Mesendoderm (in vitro differentiated cells): Measurements from ENCODE around the gene STAU1.
"Not testable (repeated sequence)": the region's sequence is repeated elsewhere in the genome, so short reads cannot be mapped to it uniquely, and the experiment has no call there.

Experiments used
- DNase-seq: peaks from one replicate; pipeline ENCODE4 v3.0.0; 2013
- H2AK5ac ChIP-seq: 2 replicates; pipeline ENCODE4 v1.6.1; 2013; ENCODE audit warnings: low read length, inconsistent platforms
- H2BK120ac ChIP-seq: 2 replicates; pipeline ENCODE4 v1.6.1; 2013; ENCODE audit warnings: low read depth, mild to moderate bottlenecking, low read length, moderate library complexity, mixed read lengths
- H2BK15ac ChIP-seq: replicated peaks from 2 replicates; pipeline ENCODE4 v1.6.1; 2013; ENCODE audit warnings: low read depth, mild to moderate bottlenecking, moderate library complexity
- H2BK5ac ChIP-seq: 2 replicates; pipeline ENCODE4 v1.6.1; 2013; ENCODE audit warnings: low read length, inconsistent platforms
- H3K18ac ChIP-seq: 2 replicates; pipeline ENCODE4 v1.6.1; 2013; ENCODE audit warnings: mild to moderate bottlenecking, low read length, mixed read lengths
- H3K23ac ChIP-seq: one replicate; pipeline ENCODE4 v1.6.1; 2013; ENCODE audit warnings: low read length
- H3K27ac ChIP-seq: 2 replicates; pipeline ENCODE4 v1.5.1; 2013; ENCODE audit warnings: low read depth, mild to moderate bottlenecking, inconsistent platforms, low read length, moderate library complexity
- H3K27me3 ChIP-seq: 2 replicates; pipeline ENCODE4 v1.6.1; 2013; ENCODE audit warnings: low read length, control low read depth, mild to moderate bottlenecking, inconsistent platforms; ENCODE audit not compliant: insufficient read depth, poor library complexity
- H3K36me3 ChIP-seq: 2 replicates; pipeline ENCODE4 v1.6.1; 2013; ENCODE audit warnings: low read length, inconsistent platforms; ENCODE audit not compliant: control insufficient read depth, insufficient read depth
- H3K4ac ChIP-seq: one replicate; pipeline ENCODE4 v1.6.1; 2013; ENCODE audit warnings: low read depth, mild to moderate bottlenecking, low read length, moderate library complexity
- H3K4me1 ChIP-seq: 2 replicates; pipeline ENCODE4 v1.6.1; 2013; ENCODE audit warnings: low read depth, low read length, inconsistent platforms; ENCODE audit not compliant: control insufficient read depth
- H3K4me2 ChIP-seq: 2 replicates; pipeline ENCODE4 v1.6.1; 2013; ENCODE audit warnings: low read length
- H3K4me3 ChIP-seq: 2 replicates; pipeline ENCODE4 v1.5.1; 2013; ENCODE audit warnings: mild to moderate bottlenecking, low read length
- H3K56ac ChIP-seq: one replicate; pipeline ENCODE4 v1.6.1; 2013; ENCODE audit warnings: low read length
- H3K79me1 ChIP-seq: 2 replicates; pipeline ENCODE4 v1.6.1; 2013; ENCODE audit warnings: low read length, inconsistent platforms
- H3K79me2 ChIP-seq: 2 replicates; pipeline ENCODE4 v1.6.1; 2013; ENCODE audit warnings: mild to moderate bottlenecking, low read length; ENCODE audit not compliant: control insufficient read depth, insufficient read depth
- H3K9ac ChIP-seq: 2 replicates; pipeline ENCODE4 v1.6.1; 2013; ENCODE audit warnings: low read length, inconsistent platforms
- H4K5ac ChIP-seq: one replicate; pipeline ENCODE4 v1.6.1; 2013; ENCODE audit warnings: low read length
- H4K8ac ChIP-seq: one replicate; pipeline ENCODE4 v1.6.1; 2013; ENCODE audit warnings: low read depth, mild to moderate bottlenecking, control low read depth, low read length, moderate library complexity
- WGBS: extraction: QIAGEN DNeasy Blood & Tissue Kit; methylation state at CpG from one replicate; pipeline ENCODE4 v1.1.7; 2013; ENCODE audit warnings: low lambda C conversion rate, missing lambda C conversion rate; ENCODE audit not compliant: insufficient coverage; ENCODE audit errors: extremely low coverage; 5-methylcytosine and 5-hydroxymethylcytosine counted together

Gene STAU1

DNA sequence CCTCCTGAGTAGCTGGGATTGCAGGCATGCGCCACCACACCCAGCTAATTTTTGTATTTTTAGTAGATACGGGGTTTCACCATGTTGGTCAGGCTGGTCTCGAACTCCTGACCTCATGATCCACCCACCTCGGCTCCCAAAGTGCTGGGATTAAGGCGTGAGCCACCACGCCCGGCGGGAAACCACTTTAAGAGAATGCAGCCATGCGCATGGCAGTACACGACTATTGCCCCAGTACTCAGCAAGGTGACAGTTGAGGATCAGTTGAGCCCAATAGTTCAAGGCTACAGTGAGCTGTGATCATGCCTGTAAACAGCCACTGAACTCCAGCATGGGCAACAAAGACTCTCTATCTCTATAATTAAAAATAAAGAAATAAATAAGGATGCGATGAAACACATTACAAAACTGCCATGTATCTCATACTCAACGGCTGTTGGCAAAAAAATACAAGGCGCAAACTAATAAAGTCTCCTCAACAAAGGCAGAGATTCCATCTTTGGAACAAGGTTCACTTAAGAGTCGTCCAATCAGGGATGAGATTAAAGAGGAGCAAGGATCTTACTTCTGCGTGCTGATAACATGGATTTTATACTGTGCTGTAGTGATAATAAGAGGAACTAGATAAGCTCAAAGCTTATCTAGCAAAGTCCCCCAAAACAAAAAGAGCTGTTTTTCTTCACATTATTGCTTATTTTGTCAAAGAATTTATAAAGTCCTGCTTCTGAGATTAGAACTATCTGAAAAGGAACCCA, 51.1 kb downstream of the STAU1 start:
- no peak overlapping the region for H4K5ac ChIP-seq
- H3K4me2 ChIP-seq: no peak overlapping the region
- no peaks in the 10 kb centered on the region for H3K36me3 ChIP-seq
- peaks cover 2% of the 10 kb centered on the region for H3K79me1 ChIP-seq
- H2BK5ac ChIP-seq: no peak overlapping the region
- no peak overlapping the region for H2BK120ac ChIP-seq
- no peak overlapping the region for H3K9ac ChIP-seq
- no peak overlapping the region for H4K8ac ChIP-seq
- H3K27ac ChIP-seq: no peak overlapping the region
- no peaks in the 10 kb centered on the region for H3K27me3 ChIP-seq
- H3K18ac ChIP-seq: no peak overlapping the region
- DNase-seq: no peak
- no peak overlapping the region for H3K56ac ChIP-seq
- H3K4me1 ChIP-seq: no peaks in the 10 kb centered on the region
- H3K79me2 ChIP-seq: no peaks in the 10 kb centered on the region
- H3K23ac ChIP-seq: no peak overlapping the region
- H3K4ac ChIP-seq: no peak overlapping the region
- H3K4me3 ChIP-seq: no peak overlapping the region
- WGBS: no CpG with 5 or more reads among the region's 15 CpGs
- no peak overlapping the region for H2BK15ac ChIP-seq
- no peak overlapping the region for H2AK5ac ChIP-seq

DNA sequence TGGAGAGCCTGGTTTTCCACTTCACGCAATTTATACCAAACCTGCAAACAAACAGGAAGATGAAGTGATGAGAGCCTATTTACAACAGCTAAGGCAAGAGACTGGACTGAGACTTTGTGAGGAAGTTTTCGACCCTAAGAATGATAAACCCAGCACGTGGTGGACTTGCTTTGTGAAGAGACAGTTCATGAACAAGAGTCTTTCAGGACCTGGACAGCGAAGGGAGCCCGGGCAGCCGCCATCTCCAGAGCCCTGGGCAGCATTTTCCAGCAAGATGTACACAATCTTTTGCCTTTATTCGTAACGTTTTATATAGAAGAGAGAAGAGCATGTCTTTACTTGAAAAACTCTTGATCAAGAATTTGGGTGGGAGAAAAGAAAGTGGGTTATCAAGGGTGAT, 53.3 kb downstream of the STAU1 start:
- H3K4me3 ChIP-seq, H2BK5ac ChIP-seq: not testable (repeated sequence)
- no CpG with 5 or more reads among the region's 8 CpGs for WGBS

DNA sequence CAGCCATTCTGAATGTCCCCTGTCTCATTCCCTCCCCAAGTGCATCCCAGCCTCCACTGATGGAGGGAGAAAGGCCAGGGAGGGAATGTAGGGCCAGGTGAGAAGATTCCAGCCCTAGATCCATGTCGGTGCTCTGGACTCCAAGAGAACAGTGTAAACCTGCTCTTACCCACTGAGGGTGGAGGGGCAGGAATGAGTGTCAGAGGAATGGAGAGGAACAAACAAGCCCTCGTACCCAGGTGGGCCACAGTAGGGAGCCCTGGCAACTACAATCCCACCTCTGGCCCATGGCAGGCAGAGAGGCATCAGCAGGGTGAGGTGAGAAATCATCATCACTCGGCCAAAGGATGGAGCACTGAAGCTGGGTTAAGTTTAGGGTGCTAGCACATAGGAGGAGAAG, 54.6 kb downstream of the STAU1 start:
- H3K36me3 ChIP-seq: no peaks in the 10 kb centered on the region
- no CpG with 5 or more reads among the region's 3 CpGs for WGBS
- H4K5ac ChIP-seq: no peak overlapping the region

More for the DNA sequence above, 53.3 kb downstream of the STAU1 start:
- not testable (repeated sequence) for H3K4ac ChIP-seq, H3K79me2 ChIP-seq, H3K56ac ChIP-seq, H3K27ac ChIP-seq, DNase-seq, H3K4me2 ChIP-seq, H3K18ac ChIP-seq, H3K36me3 ChIP-seq, H4K8ac ChIP-seq, H3K9ac ChIP-seq, H3K79me1 ChIP-seq, H3K23ac ChIP-seq, H2AK5ac ChIP-seq, H4K5ac ChIP-seq, H3K4me1 ChIP-seq, H2BK120ac ChIP-seq, H3K27me3 ChIP-seq, H2BK15ac ChIP-seq

DNA sequence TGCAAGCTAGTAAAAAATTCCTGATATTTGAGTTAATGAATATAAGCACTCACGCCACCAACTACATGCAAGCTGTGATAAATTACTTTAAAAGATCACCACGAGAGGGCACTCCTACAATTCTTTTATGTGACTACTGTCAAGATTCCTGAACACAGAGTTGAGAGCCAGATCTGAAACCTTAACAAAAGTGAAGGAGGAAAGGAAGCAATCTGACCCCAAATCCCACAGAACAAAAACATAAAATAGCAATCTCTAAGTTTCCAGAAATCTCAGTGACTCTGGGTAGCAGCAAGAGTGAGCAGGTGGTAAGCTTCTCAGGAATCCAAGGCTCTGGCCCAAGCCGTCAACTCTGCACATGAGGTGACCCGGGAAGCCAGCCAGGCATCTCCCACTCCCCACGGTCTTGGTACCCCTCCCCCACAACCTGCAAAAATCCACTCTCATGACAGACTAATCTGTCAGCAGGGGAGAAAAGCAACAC, 55.1 kb downstream of the STAU1 start:
- no peaks in the 10 kb centered on the region for H3K4me1 ChIP-seq
- H3K36me3 ChIP-seq: no peaks in the 10 kb centered on the region
- no peak overlapping the region for H3K27ac ChIP-seq
- H3K9ac ChIP-seq: no peak overlapping the region
- H3K23ac ChIP-seq: no peak overlapping the region
- H3K4me3 ChIP-seq: no peak overlapping the region
- DNase-seq: peak; percentile 72
- H3K79me1 ChIP-seq: peaks cover 3% of the 10 kb centered on the region
- H2BK5ac ChIP-seq: no peak overlapping the region
- no peaks in the 10 kb centered on the region for H3K27me3 ChIP-seq
- H2BK120ac ChIP-seq: no peak overlapping the region
- WGBS: no CpG with 5 or more reads among the region's 5 CpGs
- no peak overlapping the region for H2AK5ac ChIP-seq
- no peak overlapping the region for H3K4ac ChIP-seq
- no peaks in the 10 kb centered on the region for H3K79me2 ChIP-seq
- H4K5ac ChIP-seq: no peak overlapping the region
- H3K18ac ChIP-seq: no peak overlapping the region
- H3K56ac ChIP-seq: no peak overlapping the region
- no peak overlapping the region for H2BK15ac ChIP-seq
- no peak overlapping the region for H4K8ac ChIP-seq
- no peak overlapping the region for H3K4me2 ChIP-seq

More for the DNA sequence above, 54.6 kb downstream of the STAU1 start:
- Histone ChIP-seq H3K4me3 (no peak overlapping the region), H2BK120ac (no peak overlapping the region), H3K27me3 (no peaks in the 10 kb centered on the region), H3K4ac (no peak overlapping the region), H3K9ac (no peak overlapping the region), H3K18ac (no peak overlapping the region), H3K23ac (no peak overlapping the region), H3K79me2 (no peaks in the 10 kb centered on the region), H4K8ac (no peak overlapping the region), H3K56ac (no peak overlapping the region), H3K79me1 (peaks cover 3% of the 10 kb centered on the region), H2BK15ac (no peak overlapping the region), H3K27ac (no peak overlapping the region), H2BK5ac (no peak overlapping the region), H2AK5ac (no peak overlapping the region), H3K4me2 (no peak overlapping the region), H3K4me1 (no peaks in the 10 kb centered on the region)
- no peak for DNase-seq

DNA sequence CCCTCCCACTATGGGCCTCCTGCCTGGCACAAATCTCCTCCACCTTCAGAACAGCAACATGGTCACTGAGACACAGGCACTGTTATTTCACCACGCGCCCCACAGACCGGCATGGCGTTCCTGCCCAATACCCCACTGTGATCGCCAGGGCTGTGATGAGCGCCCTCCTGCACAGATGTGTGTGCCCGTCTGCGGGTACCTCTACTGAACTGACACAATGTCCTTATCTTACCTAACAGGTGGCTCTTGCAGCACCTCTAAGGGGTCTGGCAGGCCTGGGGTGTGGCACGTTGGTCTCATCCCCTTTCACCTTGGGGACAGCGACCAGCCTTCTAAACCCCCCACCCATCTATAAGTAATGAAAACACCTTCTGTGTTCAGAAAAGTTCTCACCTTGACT, 64.2 kb downstream of the STAU1 start:
- H3K9ac ChIP-seq: no peak overlapping the region
- no peaks in the 10 kb centered on the region for H3K79me2 ChIP-seq
- H2AK5ac ChIP-seq: no peak overlapping the region
- H4K8ac ChIP-seq: no peak overlapping the region
- no peak overlapping the region for H3K18ac ChIP-seq
- no peak overlapping the region for H2BK120ac ChIP-seq
- H3K4ac ChIP-seq: no peak overlapping the region
- DNase-seq: no peak
- H3K4me1 ChIP-seq: no peaks in the 10 kb centered on the region
- no peak overlapping the region for H3K4me3 ChIP-seq
- H3K23ac ChIP-seq: no peak overlapping the region
- H3K4me2 ChIP-seq: no peak overlapping the region
- no peak overlapping the region for H4K5ac ChIP-seq
- H3K27ac ChIP-seq: no peak overlapping the region
- no CpG with 5 or more reads among the region's 10 CpGs for WGBS
- no peak overlapping the region for H2BK15ac ChIP-seq
- H2BK5ac ChIP-seq: no peak overlapping the region
- peaks cover 2% of the 10 kb centered on the region for H3K79me1 ChIP-seq
- no peak overlapping the region for H3K56ac ChIP-seq
- no peaks in the 10 kb centered on the region for H3K27me3 ChIP-seq
- peaks cover 15% of the 10 kb centered on the region for H3K36me3 ChIP-seq

DNA sequence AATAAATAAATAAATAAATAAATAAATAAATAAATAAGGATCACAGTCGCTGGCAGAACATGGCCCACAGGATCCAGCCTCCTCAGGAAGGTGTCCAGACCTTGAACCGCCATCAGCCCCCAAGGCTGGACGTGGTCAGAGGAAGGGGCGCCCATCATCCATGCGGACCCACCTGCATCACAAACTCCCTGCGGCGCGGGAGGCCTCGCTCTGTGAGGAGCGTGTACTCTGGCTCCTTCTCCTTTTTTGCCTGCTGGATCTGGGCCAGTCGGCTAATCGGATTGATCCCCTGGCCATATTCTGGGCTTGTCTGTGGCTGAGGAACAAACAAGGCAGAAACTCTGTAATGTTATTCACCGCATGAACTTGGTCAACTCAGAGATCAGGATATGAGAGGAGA, 65.2 kb downstream of the STAU1 start:
- H3K18ac ChIP-seq: no peak overlapping the region
- no peaks in the 10 kb centered on the region for H3K27me3 ChIP-seq
- H3K79me2 ChIP-seq: no peaks in the 10 kb centered on the region
- no peak overlapping the region for H2AK5ac ChIP-seq
- no CpG with 5 or more reads among the region's 13 CpGs for WGBS
- H3K56ac ChIP-seq: no peak overlapping the region
- H2BK5ac ChIP-seq: no peak overlapping the region
- no peak overlapping the region for H3K23ac ChIP-seq
- H3K4me3 ChIP-seq: no peak overlapping the region
- no peak for DNase-seq
- H3K9ac ChIP-seq: no peak overlapping the region
- no peak overlapping the region for H3K4me2 ChIP-seq
- no peak overlapping the region for H2BK120ac ChIP-seq
- H3K4ac ChIP-seq: no peak overlapping the region
- H2BK15ac ChIP-seq: no peak overlapping the region
- H3K27ac ChIP-seq: no peak overlapping the region
- peaks cover 19% of the 10 kb centered on the region for H3K36me3 ChIP-seq
- H3K4me1 ChIP-seq: no peaks in the 10 kb centered on the region
- H3K79me1 ChIP-seq: peaks cover 2% of the 10 kb centered on the region
- H4K8ac ChIP-seq: no peak overlapping the region
- no peak overlapping the region for H4K5ac ChIP-seq
